ENCODE measurements around the gene MRPS2. TPM values are rescaled to one million over a fixed set of nuclear protein-coding genes. Genes with fewer than 3 reads are reported as not detected.
"Not testable (repeated sequence)": the region's sequence is repeated elsewhere in the genome, so short reads cannot be mapped to it uniquely, and the experiment has no call there.

The MRPS2 gene
- total RNA-seq, 4 donors from 2014 or later: 26.5 to 47.5 (median 33.1) TPM

DNA sequence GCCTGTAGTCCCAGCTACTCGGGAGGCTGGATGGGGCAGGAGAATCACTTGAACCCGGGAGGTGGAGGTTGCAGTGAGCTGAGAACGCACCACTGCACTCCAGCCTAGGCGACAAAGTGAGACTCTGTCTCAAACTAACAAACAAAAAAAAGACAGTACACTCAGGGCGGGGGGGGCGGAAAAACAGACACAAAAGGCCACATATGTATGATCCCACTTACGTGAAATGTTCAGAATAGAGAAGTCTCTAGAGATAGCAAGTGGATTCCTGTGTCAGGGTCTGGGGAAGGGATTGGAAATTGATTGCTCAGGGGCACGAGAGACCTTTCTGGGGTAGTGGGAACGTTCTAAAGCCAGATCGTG, 11.7 kb downstream of the MRPS2 start:
- Histone ChIP-seq H3K27ac (no peak overlapping the region), H3K27me3 (no peaks in the 10 kb centered on the region), H3K9me3 (no peaks in the 10 kb centered on the region), H3K4me3 (replicated peaks in 1 of 3) (no peak overlapping the region), H3K4me1 (no peaks in the 10 kb centered on the region), H3K36me3 (no peaks in the 10 kb centered on the region)
- no peak for DNase-seq
- 72 to 76% methylated on average over 10 of the region's 10 CpGs for WGBS, 2 donors
- intact Hi-C loops (cut with DNase I): no loop called here
- TF ChIP-seq, protein P1, sequence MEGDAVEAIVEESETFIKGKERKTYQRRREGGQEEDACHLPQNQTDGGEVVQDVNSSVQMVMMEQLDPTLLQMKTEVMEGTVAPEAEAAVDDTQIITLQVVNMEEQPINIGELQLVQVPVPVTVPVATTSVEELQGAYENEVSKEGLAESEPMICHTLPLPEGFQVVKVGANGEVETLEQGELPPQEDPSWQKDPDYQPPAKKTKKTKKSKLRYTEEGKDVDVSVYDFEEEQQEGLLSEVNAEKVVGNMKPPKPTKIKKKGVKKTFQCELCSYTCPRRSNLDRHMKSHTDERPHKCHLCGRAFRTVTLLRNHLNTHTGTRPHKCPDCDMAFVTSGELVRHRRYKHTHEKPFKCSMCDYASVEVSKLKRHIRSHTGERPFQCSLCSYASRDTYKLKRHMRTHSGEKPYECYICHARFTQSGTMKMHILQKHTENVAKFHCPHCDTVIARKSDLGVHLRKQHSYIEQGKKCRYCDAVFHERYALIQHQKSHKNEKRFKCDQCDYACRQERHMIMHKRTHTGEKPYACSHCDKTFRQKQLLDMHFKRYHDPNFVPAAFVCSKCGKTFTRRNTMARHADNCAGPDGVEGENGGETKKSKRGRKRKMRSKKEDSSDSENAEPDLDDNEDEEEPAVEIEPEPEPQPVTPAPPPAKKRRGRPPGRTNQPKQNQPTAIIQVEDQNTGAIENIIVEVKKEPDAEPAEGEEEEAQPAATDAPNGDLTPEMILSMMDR (IDR thresholded peaks at IDR 0.05): no peak
- TF ChIP-seq POLR2A (IDR thresholded peaks at IDR 0.05): no peak

DNA sequence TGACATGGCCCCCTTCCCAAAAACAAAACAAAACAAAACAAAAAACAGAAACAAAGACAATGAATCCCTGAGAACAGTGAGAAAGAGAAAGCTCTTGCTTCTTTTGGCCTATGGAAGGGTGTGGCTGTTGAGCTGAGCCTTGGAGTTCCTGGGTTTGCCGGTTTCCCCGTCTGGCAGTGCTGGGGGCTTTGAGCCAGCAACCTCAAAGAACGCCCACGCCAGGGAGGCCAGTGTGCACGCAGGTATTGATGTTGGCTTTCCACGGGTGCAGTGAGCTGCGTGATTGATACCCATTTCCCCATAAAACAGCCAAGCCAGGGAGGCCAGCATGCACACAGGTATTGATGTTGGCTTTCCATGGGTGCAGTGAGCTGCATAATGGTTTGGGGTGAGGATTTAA, 12.4 kb downstream of the MRPS2 start:
- 61 to 65% methylated on average over 7 of the region's 7 CpGs for WGBS, 2 donors
- H3K36me3 ChIP-seq: no peaks in the 10 kb centered on the region
- no peak overlapping the region for H3K4me3 ChIP-seq (replicated peaks in 1 of 3)
- intact Hi-C loops (cut with DNase I): no loop called here
- TF ChIP-seq POLR2A (IDR thresholded peaks at IDR 0.05): no peak
- TF ChIP-seq, protein P1 (IDR thresholded peaks at IDR 0.05): no peak
- no peaks in the 10 kb centered on the region for H3K9me3 ChIP-seq
- H3K4me1 ChIP-seq: no peaks in the 10 kb centered on the region
- H3K27me3 ChIP-seq: no peaks in the 10 kb centered on the region
- no peak for DNase-seq
- no peak overlapping the region for H3K27ac ChIP-seq

- Histone ChIP-seq H3K4me1 (no peaks in the 10 kb centered on the region), H3K27me3 (no peaks in the 10 kb centered on the region), H3K4me3 (replicated peaks in 1 of 3) (no peak overlapping the region), H3K36me3 (no peaks in the 10 kb centered on the region), H3K9me3 (no peaks in the 10 kb centered on the region), H3K27ac (no peak overlapping the region)
- 82 to 86% methylated on average over 12 to 18 of the region's 19 CpGs for WGBS, 2 donors
- intact Hi-C loops (cut with DNase I): no loop called here
- DNase-seq: no peak
- TF ChIP-seq POLR2A (IDR thresholded peaks at IDR 0.05): no peak
- TF ChIP-seq, protein P1 (IDR thresholded peaks at IDR 0.05): no peak
These were observed 12.9 kb downstream of the MRPS2 start for GRCh38 chr9:135513351-135513846.

GRCh38 chr9:135513906-135514305, 13.4 kb downstream of the MRPS2 start:
- 78 to 96% methylated on average over 5 to 9 of the region's 9 CpGs for WGBS, 2 donors
- intact Hi-C loops (cut with DNase I); H3K27me3 ChIP-seq; H3K9me3 ChIP-seq; H3K4me1 ChIP-seq; DNase-seq; H3K4me3 ChIP-seq (replicated peaks in 1 of 3); H3K27ac ChIP-seq; H3K36me3 ChIP-seq: not testable (repeated sequence)

DNA sequence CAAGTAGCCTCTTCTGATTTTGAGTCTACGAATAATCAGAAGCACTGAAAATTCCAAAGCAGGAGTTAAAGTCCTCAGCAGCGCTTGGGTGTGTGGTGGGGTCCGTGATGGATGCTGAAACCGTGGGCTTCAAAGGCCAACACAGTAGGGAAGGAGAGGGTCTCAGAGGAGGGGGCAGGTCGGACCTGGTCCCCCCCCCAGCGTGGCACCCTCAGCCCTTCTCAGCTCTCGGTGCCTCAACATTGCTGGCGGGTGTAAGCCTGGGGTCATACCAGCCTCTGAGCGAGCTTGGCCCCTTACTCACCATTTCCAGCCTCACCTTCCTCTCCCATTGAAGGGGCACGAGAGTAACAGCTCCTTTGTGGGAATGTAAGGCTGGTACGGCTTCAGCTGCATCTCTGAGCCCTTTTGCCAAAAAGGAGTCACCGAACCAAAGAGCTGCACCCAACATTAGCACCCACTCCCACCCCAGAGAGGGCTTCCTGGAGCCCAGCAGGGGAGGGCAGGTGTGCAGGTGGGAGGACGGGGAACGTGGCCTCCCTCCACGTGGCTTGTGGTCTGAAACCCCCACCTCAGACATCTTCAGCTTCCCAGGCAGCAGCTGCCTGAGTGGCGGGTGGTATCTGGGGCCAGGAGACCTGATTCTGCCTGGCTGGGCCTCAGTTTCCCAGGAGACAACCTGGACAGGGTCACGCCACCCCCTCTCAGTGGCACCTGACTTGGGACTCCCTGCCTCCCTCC, 14.0 kb downstream of the MRPS2 start:
- H3K27ac ChIP-seq: no peak overlapping the region
- whole genome bisulfite sequencing, 2 donors: 77 to 88% methylated on average over 11 to 12 of the region's 17 CpGs
- no peak for TF ChIP-seq POLR2A (IDR thresholded peaks at IDR 0.05)
- TF ChIP-seq, protein P1 (IDR thresholded peaks at IDR 0.05): no peak
- no peaks in the 10 kb centered on the region for H3K9me3 ChIP-seq
- no peak for DNase-seq
- no peak overlapping the region for H3K4me3 ChIP-seq (replicated peaks in 1 of 3)
- H3K36me3 ChIP-seq: no peaks in the 10 kb centered on the region
- H3K27me3 ChIP-seq: no peaks in the 10 kb centered on the region
- intact Hi-C loops (cut with DNase I): no loop called here
- H3K4me1 ChIP-seq: no peaks in the 10 kb centered on the region
